ENCODE results near the gene YY1AP1. TPM values are rescaled to one million over a fixed set of nuclear protein-coding genes. Genes with fewer than 3 reads are reported as not detected.
"Not testable (repeated sequence)": the region's sequence is repeated elsewhere in the genome, so short reads cannot be mapped to it uniquely, and the experiment has no call there.

YY1AP1 gene
- total RNA-seq, 4 donors from 2014 or later, result 61.7 to 172 (median 94.6) TPM

GRCh38 chr1:155706139-155706538 lies 17.6 kb upstream of the YY1AP1 start:
- H3K9me3 ChIP-seq, result no peaks in the 10 kb centered on the region
- no peaks in the 10 kb centered on the region for H3K27me3 ChIP-seq
- no peak for DNase-seq
- no peaks in the 10 kb centered on the region for H3K36me3 ChIP-seq
- no peaks in the 10 kb centered on the region for H3K4me1 ChIP-seq
- WGBS, 2 donors, result 96 to 98% methylated on average over 5 of the region's 5 CpGs
- intact Hi-C loops (cut with DNase I), result no loop called here
- TF ChIP-seq CTCF (IDR thresholded peaks at IDR 0.05) (no peak), POLR2A (IDR thresholded peaks at IDR 0.05) (no peak)
- H3K4me3 ChIP-seq (replicated peaks in 1 of 3), result no peak overlapping the region
- no peak overlapping the region for H3K27ac ChIP-seq

GRCh38 chr1:155704414-155704813 lies 15.8 kb upstream of the YY1AP1 start:
- 88 to 91% methylated on average over 5 of the region's 5 CpGs for WGBS, 2 donors
- intact Hi-C loops (cut with DNase I); H3K27ac ChIP-seq; H3K4me1 ChIP-seq; H3K27me3 ChIP-seq; H3K9me3 ChIP-seq; H3K4me3 ChIP-seq (replicated peaks in 1 of 3); H3K36me3 ChIP-seq; DNase-seq: not testable (repeated sequence)

- Histone ChIP-seq H3K27me3 (no peaks in the 10 kb centered on the region), H3K36me3 (no peaks in the 10 kb centered on the region), H3K27ac (no peak overlapping the region), H3K4me3 (replicated peaks in 1 of 3) (no peak overlapping the region), H3K9me3 (no peaks in the 10 kb centered on the region), H3K4me1 (no peaks in the 10 kb centered on the region)
- intact Hi-C loops (cut with DNase I), result no loop called here
- TF ChIP-seq CTCF (IDR thresholded peaks at IDR 0.05) (no peak), POLR2A (IDR thresholded peaks at IDR 0.05) (no peak)
- no peak for DNase-seq
- 92 to 97% methylated on average over 6 of the region's 6 CpGs for whole genome bisulfite sequencing, 2 donors
Measured at GRCh38 chr1:155703216-155703615, 14.6 kb upstream of the YY1AP1 start.

- intact Hi-C loops (cut with DNase I); H3K27ac ChIP-seq; H3K9me3 ChIP-seq; H3K27me3 ChIP-seq; H3K36me3 ChIP-seq; H3K4me1 ChIP-seq; DNase-seq; H3K4me3 ChIP-seq (replicated peaks in 1 of 3): not testable (repeated sequence)
- 63 to 74% methylated on average over 2 of the region's 2 CpGs for WGBS, 2 donors
Measured at GRCh38 chr1:155701675-155702074, 13.1 kb upstream of the YY1AP1 start.

- H3K27me3 ChIP-seq; H3K27ac ChIP-seq; DNase-seq; H3K4me3 ChIP-seq (replicated peaks in 1 of 3); H3K9me3 ChIP-seq; H3K4me1 ChIP-seq; H3K36me3 ChIP-seq; intact Hi-C loops (cut with DNase I): not testable (repeated sequence)
- WGBS, 2 donors, result 88 to 89% methylated on average over 4 of the region's 4 CpGs
Measured at GRCh38 chr1:155699062-155699461, 10.5 kb upstream of the YY1AP1 start.

GRCh38 chr1:155698382-155699038 lies 9.9 kb upstream of the YY1AP1 start:
- Histone ChIP-seq H3K4me3 (replicated peaks in 1 of 3) (no peak overlapping the region), H3K27ac (no peak overlapping the region), H3K4me1 (peaks cover 0 to 8% of the 10 kb centered on the region in 2 donors), H3K9me3 (no peaks in the 10 kb centered on the region), H3K36me3 (no peaks in the 10 kb centered on the region), H3K27me3 (no peaks in the 10 kb centered on the region)
- 97% methylated on average over 13 of the region's 13 CpGs for WGBS, 2 donors
- no peak for DNase-seq
- TF ChIP-seq POLR2A (IDR thresholded peaks at IDR 0.05) (no peak), CTCF (IDR thresholded peaks at IDR 0.05) (no peak)
- intact Hi-C loops (cut with DNase I), result no loop called here

- DNase-seq; H3K9me3 ChIP-seq; H3K4me3 ChIP-seq (replicated peaks in 1 of 3); H3K27ac ChIP-seq; intact Hi-C loops (cut with DNase I); H3K4me1 ChIP-seq; H3K36me3 ChIP-seq; H3K27me3 ChIP-seq: not testable (repeated sequence)
- 91 to 92% methylated on average over 11 of the region's 11 CpGs for WGBS, 2 donors
Measured at GRCh38 chr1:155697616-155698015, 9.0 kb upstream of the YY1AP1 start.

Data from thyroid gland (tissue), 4 donors.